ENCODE data around the gene SLC23A1. TPM values are rescaled to one million over a fixed set of nuclear protein-coding genes. Genes with fewer than 3 reads are reported as not detected.
A peak's percentile ranks its signal among the peaks of the same experiment; 100 is the strongest.

SLC23A1 gene
- total RNA-seq, 1 experiment from 2014 or later = not detected

DNA sequence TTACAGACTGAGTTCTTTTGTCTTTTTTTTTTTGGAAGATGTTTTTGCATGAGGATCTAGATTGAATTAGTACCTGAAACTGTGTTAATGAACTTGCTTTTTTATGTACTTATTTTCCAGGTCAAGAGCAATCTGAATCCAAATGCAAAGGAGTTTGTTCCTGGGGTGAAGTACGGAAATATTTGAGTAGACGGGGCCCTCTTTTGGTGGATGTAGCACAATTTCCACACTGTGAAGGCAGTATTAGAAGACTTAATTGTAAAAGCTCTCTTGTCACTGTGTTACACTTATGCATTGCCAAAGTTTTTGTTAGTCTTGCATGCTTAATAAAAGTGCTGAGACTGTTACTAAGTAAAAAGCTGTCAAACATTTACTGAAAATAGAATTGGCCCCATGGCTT lies 14.5 kb downstream of the SLC23A1 start:
- no TSS peak for BruUV-seq (replicated peaks)
- in situ Hi-C loops (cut with HindIII; ENCODE audit: low pct_unique_long_range_greater_than_20kb, low sequenced_read_pairs) = no loop called here

DNA sequence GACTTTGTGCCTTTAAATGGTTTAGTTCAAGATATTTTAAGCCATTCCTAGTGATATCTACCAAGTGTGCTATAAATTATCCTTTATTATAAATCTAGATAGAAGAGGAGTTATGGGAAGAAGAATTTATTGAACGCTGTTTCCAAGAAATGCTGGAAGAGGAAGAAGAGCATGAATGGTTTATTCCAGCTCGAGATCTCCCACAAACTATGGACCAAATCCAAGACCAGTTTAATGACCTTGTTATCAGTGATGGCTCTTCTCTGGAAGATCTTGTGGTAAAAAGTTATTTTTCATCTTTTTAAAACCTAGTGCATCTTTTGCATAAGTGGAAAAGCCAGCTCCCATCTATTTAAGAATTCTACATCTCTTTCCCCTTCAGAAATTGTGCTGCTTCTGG lies 18.6 kb downstream of the SLC23A1 start:
- no peaks in the 10 kb centered on the region for H3K4me1 ChIP-seq (ENCODE audit: control insufficient read depth, insufficient read depth, low read length)
- in situ Hi-C loops (cut with HindIII; ENCODE audit: low pct_unique_long_range_greater_than_20kb, low sequenced_read_pairs) (no loop called here), intact Hi-C loops (cut with micrococcal nuclease; ENCODE audit: unreplicated experiment) (no loop called here)
- H3K36me3 ChIP-seq (ENCODE audit: control insufficient read depth, insufficient read depth, low read length) = peaks cover 17% of the 10 kb centered on the region
- no peaks in the 10 kb centered on the region for H3K27me3 ChIP-seq (ENCODE audit: control insufficient read depth, insufficient read depth, low read length)
- DNase-seq (ENCODE audit: low read depth, low spot score) (no peak), ATAC-seq (no peak)
- no peaks in the 10 kb centered on the region for H3K9me3 ChIP-seq (ENCODE audit: control insufficient read depth, insufficient read depth, low read depth, low read length)
- BruUV-seq (replicated peaks) = TSS peak; percentile 39
- TF ChIP-seq, protein P1, sequence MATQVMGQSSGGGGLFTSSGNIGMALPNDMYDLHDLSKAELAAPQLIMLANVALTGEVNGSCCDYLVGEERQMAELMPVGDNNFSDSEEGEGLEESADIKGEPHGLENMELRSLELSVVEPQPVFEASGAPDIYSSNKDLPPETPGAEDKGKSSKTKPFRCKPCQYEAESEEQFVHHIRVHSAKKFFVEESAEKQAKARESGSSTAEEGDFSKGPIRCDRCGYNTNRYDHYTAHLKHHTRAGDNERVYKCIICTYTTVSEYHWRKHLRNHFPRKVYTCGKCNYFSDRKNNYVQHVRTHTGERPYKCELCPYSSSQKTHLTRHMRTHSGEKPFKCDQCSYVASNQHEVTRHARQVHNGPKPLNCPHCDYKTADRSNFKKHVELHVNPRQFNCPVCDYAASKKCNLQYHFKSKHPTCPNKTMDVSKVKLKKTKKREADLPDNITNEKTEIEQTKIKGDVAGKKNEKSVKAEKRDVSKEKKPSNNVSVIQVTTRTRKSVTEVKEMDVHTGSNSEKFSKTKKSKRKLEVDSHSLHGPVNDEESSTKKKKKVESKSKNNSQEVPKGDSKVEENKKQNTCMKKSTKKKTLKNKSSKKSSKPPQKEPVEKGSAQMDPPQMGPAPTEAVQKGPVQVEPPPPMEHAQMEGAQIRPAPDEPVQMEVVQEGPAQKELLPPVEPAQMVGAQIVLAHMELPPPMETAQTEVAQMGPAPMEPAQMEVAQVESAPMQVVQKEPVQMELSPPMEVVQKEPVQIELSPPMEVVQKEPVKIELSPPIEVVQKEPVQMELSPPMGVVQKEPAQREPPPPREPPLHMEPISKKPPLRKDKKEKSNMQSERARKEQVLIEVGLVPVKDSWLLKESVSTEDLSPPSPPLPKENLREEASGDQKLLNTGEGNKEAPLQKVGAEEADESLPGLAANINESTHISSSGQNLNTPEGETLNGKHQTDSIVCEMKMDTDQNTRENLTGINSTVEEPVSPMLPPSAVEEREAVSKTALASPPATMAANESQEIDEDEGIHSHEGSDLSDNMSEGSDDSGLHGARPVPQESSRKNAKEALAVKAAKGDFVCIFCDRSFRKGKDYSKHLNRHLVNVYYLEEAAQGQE (IDR thresholded peaks at IDR 0.05; ENCODE audit: insufficient read depth in 1 of 2, low read depth in 2 of 2, low read length in 1 of 2) = no peak
- TF ChIP-seq TCF7L2 (IDR thresholded peaks at IDR 0.05; ENCODE audit: low read depth, low read length) (no peak), POLR2AphosphoS5 (IDR thresholded peaks at IDR 0.05; ENCODE audit: low read depth, low read length) (no peak), SIN3A (IDR thresholded peaks at IDR 0.05; ENCODE audit: borderline replicate concordance, insufficient read depth, low read depth, low read length) (no peak)
- TF ChIP-seq, protein P2, sequence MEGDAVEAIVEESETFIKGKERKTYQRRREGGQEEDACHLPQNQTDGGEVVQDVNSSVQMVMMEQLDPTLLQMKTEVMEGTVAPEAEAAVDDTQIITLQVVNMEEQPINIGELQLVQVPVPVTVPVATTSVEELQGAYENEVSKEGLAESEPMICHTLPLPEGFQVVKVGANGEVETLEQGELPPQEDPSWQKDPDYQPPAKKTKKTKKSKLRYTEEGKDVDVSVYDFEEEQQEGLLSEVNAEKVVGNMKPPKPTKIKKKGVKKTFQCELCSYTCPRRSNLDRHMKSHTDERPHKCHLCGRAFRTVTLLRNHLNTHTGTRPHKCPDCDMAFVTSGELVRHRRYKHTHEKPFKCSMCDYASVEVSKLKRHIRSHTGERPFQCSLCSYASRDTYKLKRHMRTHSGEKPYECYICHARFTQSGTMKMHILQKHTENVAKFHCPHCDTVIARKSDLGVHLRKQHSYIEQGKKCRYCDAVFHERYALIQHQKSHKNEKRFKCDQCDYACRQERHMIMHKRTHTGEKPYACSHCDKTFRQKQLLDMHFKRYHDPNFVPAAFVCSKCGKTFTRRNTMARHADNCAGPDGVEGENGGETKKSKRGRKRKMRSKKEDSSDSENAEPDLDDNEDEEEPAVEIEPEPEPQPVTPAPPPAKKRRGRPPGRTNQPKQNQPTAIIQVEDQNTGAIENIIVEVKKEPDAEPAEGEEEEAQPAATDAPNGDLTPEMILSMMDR (IDR thresholded peaks at IDR 0.05) = no peak
- no peak overlapping the region for H3K4me3 ChIP-seq (ENCODE audit: low read depth in 2 of 2, low read length in 2 of 2)
- H3K27ac ChIP-seq (ENCODE audit: low read length) = no peak overlapping the region
- CTCF ChIA-PET = no interaction called here
- POLR2A ChIA-PET = no interaction called here

More for the DNA sequence above, 14.5 kb downstream of the SLC23A1 start:
- ChIA-PET POLR2A (interaction anchor here (0.6 kb wide), 1 partner anchor 805 kb away, joined by 4 read pairs; no protein-coding TSS in a partner anchor), CTCF (no interaction called here)
- Histone ChIP-seq H3K9me3 (ENCODE audit: control insufficient read depth, insufficient read depth, low read depth, low read length) (no peaks in the 10 kb centered on the region), H3K4me3 (ENCODE audit: low read depth in 2 of 2, low read length in 2 of 2) (no peak overlapping the region), H3K4me1 (ENCODE audit: control insufficient read depth, insufficient read depth, low read length) (peaks cover 4% of the 10 kb centered on the region), H3K27me3 (ENCODE audit: control insufficient read depth, insufficient read depth, low read length) (no peaks in the 10 kb centered on the region), H3K27ac (ENCODE audit: low read length) (no peak overlapping the region), H3K36me3 (ENCODE audit: control insufficient read depth, insufficient read depth, low read length) (peaks cover 27% of the 10 kb centered on the region)
- ATAC-seq (no peak), DNase-seq (ENCODE audit: low read depth, low spot score) (no peak)
- intact Hi-C loops (cut with micrococcal nuclease; ENCODE audit: unreplicated experiment) = no loop called here
- TF ChIP-seq, protein P1 (IDR thresholded peaks at IDR 0.05; ENCODE audit: insufficient read depth in 1 of 2, low read depth in 2 of 2, low read length in 1 of 2) = no peak
- TF ChIP-seq TCF7L2 (IDR thresholded peaks at IDR 0.05; ENCODE audit: low read depth, low read length) (no peak), SIN3A (IDR thresholded peaks at IDR 0.05; ENCODE audit: borderline replicate concordance, insufficient read depth, low read depth, low read length) (no peak), POLR2AphosphoS5 (IDR thresholded peaks at IDR 0.05; ENCODE audit: low read depth, low read length) (no peak)
- TF ChIP-seq, protein P2 (IDR thresholded peaks at IDR 0.05) = no peak

Measured in Panc1 (cell line).